Loucy (cell line): ENCODE measurements around the gene ZNF438.

Source experiments
- EZH2phosphoT487 ChIP-seq: fragments of 200-600 bp; IDR thresholded peaks from 2 replicates; pipeline ENCODE4 v1.6.1; 2018; ENCODE audit warnings: antibody characterized with exemption, mild to moderate bottlenecking, moderate library complexity, borderline replicate concordance
- TF ChIP-seq, protein P1 (sequence below): fragments of 200-600 bp; sonication (generic); conservative IDR thresholded peaks from 2 replicates; pipeline ENCODE4 v1.5.1; 2014; ENCODE audit warnings: mild to moderate bottlenecking, antibody characterized with exemption, low read length

DNA sequence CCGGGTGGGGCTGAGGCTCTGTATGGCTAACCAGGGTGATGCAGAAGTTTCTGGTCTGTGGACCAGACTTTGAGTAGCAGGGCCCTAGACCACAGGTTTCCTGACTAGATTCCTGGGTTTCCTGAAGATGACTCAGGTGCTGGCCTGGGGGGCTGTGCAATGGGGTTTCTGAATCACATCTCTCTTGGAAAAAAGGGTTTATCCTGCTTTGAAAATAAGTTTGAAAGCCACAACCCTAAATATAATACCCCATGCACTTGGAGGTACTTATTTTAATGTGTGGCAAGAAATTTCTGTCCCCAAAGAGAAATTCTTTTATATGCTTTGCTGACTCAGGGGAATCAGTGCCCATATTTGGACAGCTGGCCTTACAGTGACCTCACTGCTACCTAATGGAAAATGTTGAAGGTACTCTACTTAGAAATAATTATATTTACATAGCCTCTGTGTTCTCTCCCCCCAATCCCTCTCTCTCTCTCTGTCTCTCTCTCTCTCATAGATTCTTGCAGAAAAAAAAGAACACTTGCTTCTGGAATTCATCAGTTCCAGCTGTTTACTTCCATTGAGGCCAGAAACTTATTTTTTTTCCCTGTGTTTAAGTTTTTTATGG is 217.7 kb downstream of the ZNF438 start:
- TF ChIP-seq, protein P1, sequence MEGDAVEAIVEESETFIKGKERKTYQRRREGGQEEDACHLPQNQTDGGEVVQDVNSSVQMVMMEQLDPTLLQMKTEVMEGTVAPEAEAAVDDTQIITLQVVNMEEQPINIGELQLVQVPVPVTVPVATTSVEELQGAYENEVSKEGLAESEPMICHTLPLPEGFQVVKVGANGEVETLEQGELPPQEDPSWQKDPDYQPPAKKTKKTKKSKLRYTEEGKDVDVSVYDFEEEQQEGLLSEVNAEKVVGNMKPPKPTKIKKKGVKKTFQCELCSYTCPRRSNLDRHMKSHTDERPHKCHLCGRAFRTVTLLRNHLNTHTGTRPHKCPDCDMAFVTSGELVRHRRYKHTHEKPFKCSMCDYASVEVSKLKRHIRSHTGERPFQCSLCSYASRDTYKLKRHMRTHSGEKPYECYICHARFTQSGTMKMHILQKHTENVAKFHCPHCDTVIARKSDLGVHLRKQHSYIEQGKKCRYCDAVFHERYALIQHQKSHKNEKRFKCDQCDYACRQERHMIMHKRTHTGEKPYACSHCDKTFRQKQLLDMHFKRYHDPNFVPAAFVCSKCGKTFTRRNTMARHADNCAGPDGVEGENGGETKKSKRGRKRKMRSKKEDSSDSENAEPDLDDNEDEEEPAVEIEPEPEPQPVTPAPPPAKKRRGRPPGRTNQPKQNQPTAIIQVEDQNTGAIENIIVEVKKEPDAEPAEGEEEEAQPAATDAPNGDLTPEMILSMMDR: no peak
- TF ChIP-seq EZH2phosphoT487: no peak
